HepG2 (cell line): Measurements from ENCODE around the gene ENTREP3. TPM values are rescaled to one million over a fixed set of nuclear protein-coding genes. Genes with fewer than 3 reads are reported as not detected.
A peak's percentile ranks its signal among the peaks of the same experiment; 100 is the strongest.

Source experiments
- ARID5B ChIP-seq: IDR thresholded peaks from 2 replicates; pipeline ENCODE4 v1.4.0; 2020; ENCODE audit warnings: mild to moderate bottlenecking, missing genetic modification reagents
- FOXP4 ChIP-seq: sonication (generic); formaldehyde crosslinking; IDR thresholded peaks from 2 replicates; pipeline ENCODE4 v1.4.0; 2020; ENCODE audit warnings: missing genetic modification reagents
- HOXD1 ChIP-seq: sonication (generic); formaldehyde crosslinking; IDR thresholded peaks from 2 replicates; pipeline ENCODE4 v1.5.0; 2020; ENCODE audit warnings: missing genetic modification reagents
- MATR3 ChIP-seq: sonication (generic); formaldehyde crosslinking; IDR thresholded peaks from 2 replicates; pipeline ENCODE4 v1.4.0; 2020; ENCODE audit warnings: missing genetic modification reagents
- NFE2L1 ChIP-seq: sonication (generic); formaldehyde crosslinking; IDR thresholded peaks from 2 replicates; pipeline ENCODE4 v1.4.0; 2020; ENCODE audit warnings: missing genetic modification reagents, mild to moderate bottlenecking, borderline replicate concordance
- SALL2 ChIP-seq: sonication (generic); formaldehyde crosslinking; IDR thresholded peaks from 2 replicates; pipeline ENCODE4 v1.8.1; 2023; ENCODE audit warnings: mild to moderate bottlenecking, missing genetic modification reagents, inconsistent platforms
- TGIF2 ChIP-seq: IDR thresholded peaks from 2 replicates; pipeline ENCODE4 v1.6.1; 2016; ENCODE audit warnings: control low read depth, missing compliant biosample characterization
- THAP8 ChIP-seq: sonication (generic); formaldehyde crosslinking; IDR thresholded peaks from 2 replicates; pipeline ENCODE4 v1.5.1; 2020; ENCODE audit warnings: missing genetic modification reagents, mild to moderate bottlenecking, borderline replicate concordance
- ZBTB43 ChIP-seq: sonication (generic); formaldehyde crosslinking; conservative IDR thresholded peaks from 2 replicates; pipeline ENCODE4 v1.4.0; 2020; ENCODE audit warnings: missing genetic modification reagents
- ZFP82 ChIP-seq: sonication (generic); formaldehyde crosslinking; IDR thresholded peaks from 2 replicates; pipeline ENCODE4 v1.5.1; 2020; ENCODE audit warnings: mild to moderate bottlenecking, missing genetic modification reagents, borderline replicate concordance
- ZIK1 ChIP-seq: sonication (generic); formaldehyde crosslinking; IDR thresholded peaks from 2 replicates; pipeline ENCODE4 v1.5.0; 2020; ENCODE audit warnings: mild to moderate bottlenecking, low read depth, missing genetic modification reagents, borderline replicate concordance
- ZKSCAN1 ChIP-seq: fragments of 150-350 bp; IDR thresholded peaks from 2 replicates; pipeline ENCODE4 v1.6.1; 2014; ENCODE audit warnings: low read length
- ZNF660 ChIP-seq: sonication (generic); formaldehyde crosslinking; IDR thresholded peaks from 2 replicates; pipeline ENCODE4 v1.5.1; 2020; ENCODE audit warnings: mild to moderate bottlenecking, low read depth, missing genetic modification reagents, borderline replicate concordance
- ZNF710 ChIP-seq: sonication (generic); formaldehyde crosslinking; IDR thresholded peaks from 2 replicates; pipeline ENCODE4 v1.5.0; 2020; ENCODE audit warnings: mild to moderate bottlenecking, missing genetic modification reagents, borderline replicate concordance
- ZSCAN5A ChIP-seq: sonication (generic); formaldehyde crosslinking; IDR thresholded peaks from 2 replicates; pipeline ENCODE4 v1.8.0; 2022; ENCODE audit warnings: mild to moderate bottlenecking, missing genetic modification reagents, borderline replicate concordance
- polyA plus RNA-seq, 8 experiments: library from polyadenylated mRNA; depleted of rRNA in 3 of 8; stranded (reverse) in 7 of 8; unstranded in 1 of 8; fragments of >200 nt; fragmentation: Illumina TruSeq in 4 of 8; extraction: Trizol in 4 of 8; gene quantifications; 2 replicates each; pipeline versions ENCODE4 v1.2.1 to v1.2.3, GENCODE V29; 2011 to 2016; ENCODE audit warnings: low read depth in 4 of 8, missing spikeins in 1 of 8, mixed read lengths in 1 of 8; ENCODE audit not compliant: insufficient read depth in 1 of 8
- total RNA-seq, 5 experiments: library from RNA; depleted of rRNA; stranded (reverse); fragments of >200 nt; fragmentation: Illumina TruSeq; extraction: Trizol; gene quantifications; 2 replicates each; pipeline ENCODE4 v1.2.3, GENCODE V29; 2016; ENCODE audit warnings: low read depth in 1 of 5
- TF ChIP-seq, protein P1 (sequence below): sonication (generic); formaldehyde crosslinking; IDR thresholded peaks from 2 replicates; pipeline ENCODE4 v1.4.0; 2020; ENCODE audit warnings: mild to moderate bottlenecking, missing genetic modification reagents

ENTREP3 gene
- total and polyA plus RNA-seq, 2 of the 13 experiments (the other 11 are each of a cell fraction or from before 2014, with no cell fraction given) = 4.1 to 9.9 TPM

DNA sequence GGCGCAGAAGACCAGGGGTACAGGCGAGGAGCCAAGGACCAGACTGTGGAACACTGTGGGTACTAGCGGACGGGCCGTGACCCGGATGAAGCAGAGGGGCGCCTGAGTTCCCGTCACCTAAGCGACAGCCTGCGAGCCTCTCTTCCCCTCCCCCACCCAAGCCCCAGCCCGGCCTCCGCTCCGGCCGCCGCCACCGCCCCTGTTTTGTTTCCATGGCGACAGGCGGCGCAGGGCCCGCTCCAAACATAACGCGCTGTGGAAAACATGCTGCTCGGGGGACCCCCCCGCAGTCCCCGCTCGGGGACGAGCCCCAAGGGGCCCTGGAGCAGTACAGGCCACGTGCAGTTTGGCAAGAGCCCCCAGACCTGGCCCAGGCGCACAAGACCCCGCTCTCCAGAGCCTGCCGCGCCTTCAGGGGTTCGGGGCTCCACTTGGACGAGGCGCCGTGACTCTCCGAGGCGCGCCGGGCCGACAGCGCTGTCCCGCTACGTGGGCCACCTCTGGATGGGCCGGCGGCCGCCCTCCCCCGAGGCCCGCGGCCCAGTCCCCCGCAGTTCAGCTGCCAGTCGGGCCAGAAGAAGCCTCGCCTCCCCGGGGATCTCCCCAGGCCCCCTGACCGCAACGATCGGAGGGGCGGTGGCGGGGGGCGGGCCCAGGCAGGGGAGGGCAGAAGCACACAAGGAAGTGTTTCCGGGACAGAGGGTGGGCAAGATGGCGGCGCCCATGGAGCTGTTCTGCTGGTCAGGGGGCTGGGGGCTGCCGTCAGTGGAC, 46.6 kb downstream of the ENTREP3 start, which contains the start of gene MTX1 (continued):
- TF ChIP-seq ZSCAN5A (CRISPR knock-in tag) (no peak; the same call in 1 of the 2 replicates), HOXD1 (no peak; the same call in 1 of the 2 replicates), ARID5B (no peak), ZBTB43 (CRISPR knock-in tag) (no peak), NFE2L1 (CRISPR knock-in tag) (no peak), TGIF2 (CRISPR knock-in tag) (peak; percentile 64; the same call in 1 of the 2 replicates), ZNF660 (no peak), ZNF710 (no peak), MATR3 (no peak), ZIK1 (CRISPR knock-in tag) (peak; percentile 70; the same call in 1 of the 2 replicates), ZKSCAN1 (no peak), SALL2 (CRISPR knock-in tag) (0 out of 2 replicates have a peak, but pooled peaks have one; percentile 65), FOXP4 (CRISPR knock-in tag) (no peak), ZFP82 (no peak), THAP8 (no peak)
- TF ChIP-seq, protein P1, sequence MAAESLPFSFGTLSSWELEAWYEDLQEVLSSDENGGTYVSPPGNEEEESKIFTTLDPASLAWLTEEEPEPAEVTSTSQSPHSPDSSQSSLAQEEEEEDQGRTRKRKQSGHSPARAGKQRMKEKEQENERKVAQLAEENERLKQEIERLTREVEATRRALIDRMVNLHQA (CRISPR knock-in tag) = no peak
